Hematopoietic multipotent progenitor cell treated with erythropoietin and hydrocortisone succinate and interleukin-3 and kit ligand, for 15 days (in vitro differentiated cells): ENCODE results near the gene FAM200A.

Experiments
- DNase-seq: peaks from one replicate; pipeline ENCODE4 v3.0.0-alpha.2; 2015; ENCODE audit warnings: low spot score

FAM200A gene

DNA sequence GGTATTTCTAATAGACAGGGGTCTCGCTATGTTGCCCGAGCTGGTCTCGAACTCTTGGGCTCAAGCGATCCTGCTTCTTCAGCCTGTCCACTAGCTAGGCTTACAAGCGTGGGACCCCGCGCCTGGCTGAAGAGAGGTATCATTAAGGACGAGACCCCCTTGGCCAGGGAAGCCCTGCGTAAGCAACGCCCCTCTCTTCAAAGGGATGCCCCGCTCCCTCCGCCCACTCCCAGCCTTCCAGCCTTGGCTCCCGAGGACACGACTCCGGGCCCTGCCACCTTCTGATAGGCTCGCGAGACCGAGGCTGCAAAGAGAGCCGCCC, 47.7 kb downstream of the FAM200A start:
- DNase-seq: no peak

DNA sequence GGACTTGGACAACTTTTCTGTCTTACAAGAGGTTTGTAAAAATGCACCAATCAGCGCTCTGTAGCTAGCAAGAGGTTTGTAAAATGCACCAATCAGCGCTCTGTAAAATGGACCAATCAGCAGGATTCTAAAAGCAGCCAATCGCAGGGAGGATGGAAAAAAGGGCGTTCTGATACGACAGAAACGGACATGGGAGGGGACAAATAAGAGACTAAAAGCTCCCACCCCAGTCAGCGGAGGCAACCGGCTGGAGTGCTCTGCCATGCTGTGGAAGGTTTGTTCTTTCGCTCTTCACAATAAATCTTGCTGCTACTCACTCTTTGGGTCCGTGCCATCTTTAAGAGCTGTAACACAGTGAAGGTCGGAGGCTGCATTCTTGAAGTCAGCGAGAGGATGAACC, 50.7 kb downstream of the FAM200A start:
- DNase-seq: peak; percentile 21

DNA sequence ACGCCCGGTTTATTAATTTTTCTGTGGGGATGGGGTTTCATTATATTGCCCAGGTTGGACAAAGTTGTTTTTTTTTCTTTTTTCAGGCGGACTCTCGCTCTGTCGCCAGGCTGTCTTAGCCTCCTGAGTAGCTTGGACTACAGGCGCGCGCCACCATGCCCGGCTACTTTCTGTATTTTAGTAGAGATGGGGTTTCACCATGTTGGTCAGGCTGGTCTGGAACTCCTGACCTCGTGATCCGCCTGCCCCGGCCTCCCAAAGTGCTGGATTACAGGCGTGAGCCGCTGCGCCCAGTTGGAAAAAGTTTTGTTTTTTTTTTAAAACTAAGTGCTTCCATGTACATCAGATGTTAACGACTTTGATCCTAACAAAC, 51.3 kb downstream of the FAM200A start:
- no peak for DNase-seq

DNA sequence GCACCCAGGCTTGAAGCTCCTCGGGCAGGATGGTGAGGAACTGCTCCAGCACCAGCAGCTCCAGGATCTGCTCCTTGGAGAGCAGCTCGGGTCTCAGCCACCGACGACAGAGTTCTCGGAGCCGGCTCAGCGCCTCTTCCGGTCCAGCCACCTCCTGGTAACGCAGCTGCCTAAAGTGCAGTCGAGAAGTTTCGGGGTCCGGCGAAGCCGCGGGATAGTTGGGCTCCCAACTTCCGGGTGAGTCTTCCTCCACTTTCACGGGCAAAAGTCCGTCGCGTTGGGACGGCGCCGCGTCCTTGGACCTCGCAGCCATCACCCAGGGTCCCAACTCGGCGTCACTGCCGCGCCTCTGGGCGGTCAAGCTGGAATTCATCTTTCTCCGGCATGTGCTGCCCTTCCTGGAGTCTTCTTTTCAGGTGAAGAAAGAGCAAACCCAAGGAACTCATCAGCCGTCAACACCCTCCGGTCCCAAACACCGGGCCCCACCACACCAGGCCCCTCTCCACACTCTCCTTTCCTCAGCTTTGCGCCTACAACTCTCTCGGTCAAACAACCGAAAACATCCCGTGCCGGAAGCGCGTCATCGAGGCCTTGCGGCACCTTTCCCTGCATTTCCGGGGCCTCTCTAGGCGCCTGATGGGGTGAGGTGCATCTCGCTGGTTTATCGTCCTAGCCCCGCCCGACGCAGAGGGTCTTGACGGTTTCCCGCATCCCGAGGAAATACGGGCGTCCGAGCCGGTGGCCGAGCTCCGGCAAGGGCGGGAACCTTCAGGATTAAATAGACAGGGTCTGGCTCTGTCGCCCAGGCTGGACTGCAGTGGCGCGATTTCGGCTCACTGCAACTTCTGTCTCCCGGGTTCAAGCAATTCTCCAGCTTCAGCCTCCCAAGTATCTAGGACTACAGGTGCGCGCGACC, 51.9 kb downstream of the FAM200A start, which contains the start of gene ZNF394:
Gene ZNF394 (minus strand): TSS at position 561 of the 916 bp plus-strand sequence. CDS start 188 bp downstream, at position 373.
- peak; percentile 93 for DNase-seq

DNA sequence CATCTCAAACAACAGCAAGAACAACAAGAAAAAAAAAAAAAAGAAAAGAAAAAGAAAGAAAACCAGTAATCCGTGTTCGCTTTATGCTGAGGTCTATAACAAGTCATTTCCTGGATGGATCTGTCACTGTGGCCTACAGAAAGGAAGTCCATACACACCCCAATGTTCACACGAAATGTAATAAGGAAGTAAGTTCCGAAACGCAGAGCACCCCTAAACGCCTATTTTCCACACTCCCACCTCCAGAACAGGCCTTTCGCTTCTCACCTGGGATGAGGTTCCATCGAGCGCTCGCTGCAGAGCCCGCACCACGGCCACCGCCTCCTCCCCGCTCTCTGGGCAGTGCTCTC, 52.6 kb downstream of the FAM200A start:
- DNase-seq: peak; percentile 14

DNA sequence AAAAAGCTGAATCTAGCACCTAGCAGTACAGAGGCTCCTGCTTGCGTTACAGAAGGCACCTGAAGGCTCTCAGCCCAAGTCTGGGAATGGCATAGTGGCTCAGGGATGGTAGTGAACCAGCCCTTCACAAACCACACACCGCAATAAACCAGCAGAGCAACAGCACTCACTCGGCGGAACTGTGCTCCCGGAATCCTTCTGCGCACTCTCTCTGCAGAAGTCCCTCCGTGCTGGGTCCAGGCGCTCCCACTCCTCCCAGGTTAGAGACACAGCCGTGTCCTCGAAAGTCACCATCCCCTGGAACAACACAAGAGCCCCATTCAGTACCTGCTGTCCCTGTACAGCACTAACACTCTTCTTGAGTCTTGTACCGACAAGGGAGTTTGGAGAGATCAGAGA, 53.4 kb downstream of the FAM200A start:
- no peak for DNase-seq

DNA sequence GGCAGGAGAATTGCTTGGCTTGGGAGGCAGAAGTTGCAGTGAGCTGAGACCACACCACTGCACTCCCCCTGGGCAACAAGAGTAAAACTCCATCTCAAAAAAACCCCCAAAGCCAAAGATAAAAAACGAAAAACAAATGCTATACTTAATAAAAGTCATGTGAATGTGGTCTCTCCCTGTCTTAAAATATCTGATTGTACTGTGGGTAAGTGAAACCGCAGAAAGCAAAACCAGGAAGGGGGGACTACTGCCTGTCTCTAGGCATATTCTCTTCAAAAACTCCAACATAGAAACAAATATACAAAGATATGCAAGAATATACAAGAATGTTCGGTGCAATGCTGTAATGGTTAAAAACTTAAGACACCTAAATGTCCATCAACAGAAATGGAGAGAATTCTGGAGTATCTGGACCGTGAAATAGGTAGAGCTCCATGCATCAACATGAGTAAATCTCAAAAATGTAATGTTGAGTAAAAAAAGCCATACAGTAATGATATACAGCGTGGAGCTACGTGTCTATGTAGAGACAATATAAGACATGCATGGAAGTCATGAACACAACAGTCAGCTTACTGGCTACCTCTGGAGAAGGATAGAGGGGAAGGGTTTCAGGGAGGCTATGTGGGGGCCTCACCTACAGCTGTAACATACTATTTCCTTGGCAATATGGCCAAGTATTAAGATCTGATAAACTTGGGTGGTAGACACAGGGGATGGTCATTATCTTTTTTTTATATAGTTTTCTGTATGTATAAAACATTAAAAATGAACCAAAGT, 54.0 kb downstream of the FAM200A start:
- DNase-seq: no peak
